HG03520 (cell line): Measurements from ENCODE around the gene DNAH5.

Source experiments
- ATAC-seq: cut with Tn5 transposase; IDR thresholded peaks from one replicate; pipeline ENCODE4 v1.9.1; 2021; ENCODE audit warnings: mild to moderate bottlenecking, moderate library complexity; ENCODE audit not compliant: unreplicated experiment

Gene DNAH5

GRCh38 chr5:13739479-13739878 is 205.0 kb downstream of the DNAH5 start:
- no peak for ATAC-seq

GRCh38 chr5:13735691-13736090 is 208.8 kb downstream of the DNAH5 start:
- ATAC-seq = no peak

GRCh38 chr5:13731121-13731628 is 213.3 kb downstream of the DNAH5 start:
- ATAC-seq = no peak

- ATAC-seq = no peak
These were observed 235.6 kb downstream of the DNAH5 start for GRCh38 chr5:13708906-13709305.

GRCh38 chr5:13708432-13708831 is 236.1 kb downstream of the DNAH5 start:
- no peak for ATAC-seq

- no peak for ATAC-seq
These were observed 240.1 kb downstream of the DNAH5 start for GRCh38 chr5:13704396-13704795.

- ATAC-seq = no peak
These were observed 243.9 kb downstream of the DNAH5 start for GRCh38 chr5:13700626-13701025.

GRCh38 chr5:13698885-13699284 is 245.6 kb downstream of the DNAH5 start:
- ATAC-seq = no peak

- no peak for ATAC-seq
These were observed 249.3 kb downstream of the DNAH5 start for GRCh38 chr5:13695076-13695712.

- ATAC-seq = no peak
These were observed 252.3 kb downstream of the DNAH5 start for GRCh38 chr5:13692172-13692571.

- no peak for ATAC-seq
These were observed 268.0 kb downstream of the DNAH5 start for GRCh38 chr5:13676531-13676930.

- no peak for ATAC-seq
These were observed 270.1 kb downstream of the DNAH5 start for GRCh38 chr5:13674391-13674790.

- ATAC-seq = no peak
These were observed 271.0 kb downstream of the DNAH5 start for GRCh38 chr5:13673511-13673910.

- no peak for ATAC-seq
These were observed 280.1 kb downstream of the DNAH5 start for GRCh38 chr5:13664377-13664776.

- ATAC-seq = no peak
These were observed 281.9 kb downstream of the DNAH5 start for GRCh38 chr5:13662626-13663025.

- ATAC-seq = no peak
These were observed 283.2 kb downstream of the DNAH5 start for GRCh38 chr5:13661272-13661671.

GRCh38 chr5:13660072-13660471 is 284.4 kb downstream of the DNAH5 start:
- ATAC-seq = no peak

GRCh38 chr5:13659391-13659790 is 285.1 kb downstream of the DNAH5 start:
- no peak for ATAC-seq

- no peak for ATAC-seq
These were observed 285.7 kb downstream of the DNAH5 start for GRCh38 chr5:13658761-13659160.

GRCh38 chr5:13658152-13658551 is 286.3 kb downstream of the DNAH5 start:
- no peak for ATAC-seq

- ATAC-seq = no peak
These were observed 290.8 kb downstream of the DNAH5 start for GRCh38 chr5:13653709-13654108.

- no peak for ATAC-seq
These were observed 294.8 kb downstream of the DNAH5 start for GRCh38 chr5:13649656-13650055.

GRCh38 chr5:13648822-13649221 is 295.7 kb downstream of the DNAH5 start:
- no peak for ATAC-seq
